Measurements from ENCODE around the gene TUT7. TPM values are rescaled to one million over a fixed set of nuclear protein-coding genes. Genes with fewer than 3 reads are reported as not detected.

The TUT7 gene
- total RNA-seq, 3 donors from 2014 or later: 59.5 to 95.4 (median 65.2) TPM

DNA sequence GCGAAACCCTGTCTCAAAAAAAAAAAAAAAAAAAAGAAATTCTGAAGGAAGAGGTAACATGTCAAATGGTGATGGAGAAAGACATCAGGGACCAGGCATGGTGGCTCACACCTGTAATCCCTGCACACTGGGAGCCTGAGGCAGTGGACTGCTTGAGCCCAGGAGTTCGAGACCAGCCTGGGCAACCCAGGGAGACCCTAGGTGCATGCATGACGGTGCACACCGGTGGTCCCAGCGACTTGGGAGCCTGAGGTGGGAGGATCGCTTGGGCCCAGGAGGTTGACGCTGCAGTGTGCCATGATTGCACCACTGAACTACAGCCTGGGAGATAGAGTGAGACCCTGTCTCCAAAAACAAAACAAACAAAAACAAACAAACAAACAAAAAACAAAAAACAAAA, 73.6 kb downstream of the TUT7 start:
- H3K9me3 ChIP-seq: no peaks in the 10 kb centered on the region
- H3K27me3 ChIP-seq: no peaks in the 10 kb centered on the region
- no peak for DNase-seq (ENCODE audit: low spot score in 2 of 2)
- no peak for TF ChIP-seq POLR2A (IDR thresholded peaks at IDR 0.05)
- TF ChIP-seq, protein P1, sequence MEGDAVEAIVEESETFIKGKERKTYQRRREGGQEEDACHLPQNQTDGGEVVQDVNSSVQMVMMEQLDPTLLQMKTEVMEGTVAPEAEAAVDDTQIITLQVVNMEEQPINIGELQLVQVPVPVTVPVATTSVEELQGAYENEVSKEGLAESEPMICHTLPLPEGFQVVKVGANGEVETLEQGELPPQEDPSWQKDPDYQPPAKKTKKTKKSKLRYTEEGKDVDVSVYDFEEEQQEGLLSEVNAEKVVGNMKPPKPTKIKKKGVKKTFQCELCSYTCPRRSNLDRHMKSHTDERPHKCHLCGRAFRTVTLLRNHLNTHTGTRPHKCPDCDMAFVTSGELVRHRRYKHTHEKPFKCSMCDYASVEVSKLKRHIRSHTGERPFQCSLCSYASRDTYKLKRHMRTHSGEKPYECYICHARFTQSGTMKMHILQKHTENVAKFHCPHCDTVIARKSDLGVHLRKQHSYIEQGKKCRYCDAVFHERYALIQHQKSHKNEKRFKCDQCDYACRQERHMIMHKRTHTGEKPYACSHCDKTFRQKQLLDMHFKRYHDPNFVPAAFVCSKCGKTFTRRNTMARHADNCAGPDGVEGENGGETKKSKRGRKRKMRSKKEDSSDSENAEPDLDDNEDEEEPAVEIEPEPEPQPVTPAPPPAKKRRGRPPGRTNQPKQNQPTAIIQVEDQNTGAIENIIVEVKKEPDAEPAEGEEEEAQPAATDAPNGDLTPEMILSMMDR (IDR thresholded peaks at IDR 0.05): no peak
- no peak for TF ChIP-seq POLR2AphosphoS5 (IDR thresholded peaks at IDR 0.05)
- intact Hi-C loops (cut with DNase I; ENCODE audit: low total_unique reads): no loop called here
- peaks cover 0 to 11% of the 10 kb centered on the region in 2 donors for H3K4me1 ChIP-seq
- H3K27ac ChIP-seq: no peak overlapping the region
- no peaks in the 10 kb centered on the region for H3K36me3 ChIP-seq
- peak overlapping the region in 1 of 3 donors; percentile 97 for H3K4me3 ChIP-seq

DNA sequence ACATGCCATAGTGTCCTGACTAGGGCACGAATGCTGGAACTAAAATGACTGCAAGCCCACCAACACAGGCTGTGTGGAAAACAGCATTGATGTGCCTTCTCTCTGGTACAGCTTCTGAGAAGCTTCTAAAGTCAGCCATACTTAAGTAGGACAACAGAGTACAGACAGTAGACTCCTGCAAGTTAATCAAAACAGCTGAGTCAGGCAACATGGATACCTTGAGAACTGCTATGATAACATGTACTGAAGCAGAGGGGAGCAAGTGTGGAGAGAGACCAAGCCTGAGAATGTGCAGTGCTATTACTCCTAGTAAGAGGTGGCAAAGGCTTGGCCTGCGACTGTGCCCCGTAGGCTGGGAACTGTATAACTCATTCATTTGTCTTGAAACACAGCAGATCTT, 74.4 kb downstream of the TUT7 start:
- H3K4me3 ChIP-seq: no peak overlapping the region
- TF ChIP-seq, protein P1 (IDR thresholded peaks at IDR 0.05): no peak
- H3K36me3 ChIP-seq: no peaks in the 10 kb centered on the region
- intact Hi-C loops (cut with DNase I; ENCODE audit: low total_unique reads): no loop called here
- H3K27ac ChIP-seq: no peak overlapping the region
- H3K4me1 ChIP-seq: peaks cover 0 to 11% of the 10 kb centered on the region in 2 donors
- no peak for DNase-seq (ENCODE audit: low spot score in 2 of 2)
- no peaks in the 10 kb centered on the region for H3K9me3 ChIP-seq
- no peaks in the 10 kb centered on the region for H3K27me3 ChIP-seq

DNA sequence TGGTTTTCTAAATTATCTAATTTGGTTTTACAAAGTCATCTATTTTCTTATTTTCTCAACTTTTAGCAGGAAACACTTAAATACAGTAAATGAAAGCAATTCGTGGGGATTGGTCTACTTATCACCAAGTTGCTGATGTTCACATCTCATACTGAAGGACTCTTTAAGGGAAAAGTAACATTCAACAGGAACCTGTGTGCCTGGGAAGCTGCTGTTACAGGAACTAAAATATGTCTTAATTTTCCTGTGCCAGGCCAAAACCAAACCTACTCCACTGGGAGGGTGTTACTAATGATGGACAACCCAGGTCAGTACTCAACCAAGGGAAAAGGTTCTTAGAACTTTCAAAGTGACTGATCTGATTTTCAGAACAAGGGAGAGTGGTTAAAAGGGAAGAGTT, 77.1 kb downstream of the TUT7 start:
- Histone ChIP-seq H3K27me3 (no peaks in the 10 kb centered on the region), H3K9me3 (no peaks in the 10 kb centered on the region), H3K36me3 (no peaks in the 10 kb centered on the region), H3K4me1 (peaks cover 0 to 11% of the 10 kb centered on the region in 2 donors), H3K27ac (no peak overlapping the region), H3K4me3 (no peak overlapping the region)
- intact Hi-C loops (cut with DNase I; ENCODE audit: low total_unique reads): no loop called here
- TF ChIP-seq POLR2AphosphoS5 (IDR thresholded peaks at IDR 0.05) (no peak), POLR2A (IDR thresholded peaks at IDR 0.05) (no peak)
- TF ChIP-seq, protein P1 (IDR thresholded peaks at IDR 0.05): no peak
- DNase-seq (ENCODE audit: low spot score in 2 of 2): no peak

DNA sequence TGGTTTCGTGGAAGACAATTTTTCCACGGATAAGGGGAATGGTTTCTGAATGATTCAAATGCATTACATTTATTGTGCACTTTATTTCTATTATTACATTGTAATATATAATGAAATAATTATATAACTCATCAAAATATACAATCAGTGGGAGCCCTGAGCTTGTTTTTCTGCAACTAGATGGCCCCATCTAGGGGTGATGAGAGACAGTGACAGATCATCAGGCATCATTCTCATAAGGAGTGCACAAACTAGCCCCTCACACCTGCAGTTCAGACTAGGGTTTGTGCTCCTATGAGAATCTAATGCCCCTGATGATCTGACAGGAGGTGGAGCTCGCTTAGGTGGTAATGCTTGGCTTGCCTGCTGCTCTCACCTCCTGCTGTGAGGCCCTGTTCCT, 78.2 kb downstream of the TUT7 start:
- Histone ChIP-seq H3K4me1 (peaks cover 0 to 10% of the 10 kb centered on the region in 2 donors), H3K9me3 (no peaks in the 10 kb centered on the region), H3K4me3 (no peak overlapping the region), H3K36me3 (no peaks in the 10 kb centered on the region), H3K27ac (no peak overlapping the region), H3K27me3 (no peaks in the 10 kb centered on the region)
- intact Hi-C loops (cut with DNase I; ENCODE audit: low total_unique reads): no loop called here
- DNase-seq (ENCODE audit: low spot score in 2 of 2): no peak
- TF ChIP-seq POLR2A (IDR thresholded peaks at IDR 0.05): no peak

DNA sequence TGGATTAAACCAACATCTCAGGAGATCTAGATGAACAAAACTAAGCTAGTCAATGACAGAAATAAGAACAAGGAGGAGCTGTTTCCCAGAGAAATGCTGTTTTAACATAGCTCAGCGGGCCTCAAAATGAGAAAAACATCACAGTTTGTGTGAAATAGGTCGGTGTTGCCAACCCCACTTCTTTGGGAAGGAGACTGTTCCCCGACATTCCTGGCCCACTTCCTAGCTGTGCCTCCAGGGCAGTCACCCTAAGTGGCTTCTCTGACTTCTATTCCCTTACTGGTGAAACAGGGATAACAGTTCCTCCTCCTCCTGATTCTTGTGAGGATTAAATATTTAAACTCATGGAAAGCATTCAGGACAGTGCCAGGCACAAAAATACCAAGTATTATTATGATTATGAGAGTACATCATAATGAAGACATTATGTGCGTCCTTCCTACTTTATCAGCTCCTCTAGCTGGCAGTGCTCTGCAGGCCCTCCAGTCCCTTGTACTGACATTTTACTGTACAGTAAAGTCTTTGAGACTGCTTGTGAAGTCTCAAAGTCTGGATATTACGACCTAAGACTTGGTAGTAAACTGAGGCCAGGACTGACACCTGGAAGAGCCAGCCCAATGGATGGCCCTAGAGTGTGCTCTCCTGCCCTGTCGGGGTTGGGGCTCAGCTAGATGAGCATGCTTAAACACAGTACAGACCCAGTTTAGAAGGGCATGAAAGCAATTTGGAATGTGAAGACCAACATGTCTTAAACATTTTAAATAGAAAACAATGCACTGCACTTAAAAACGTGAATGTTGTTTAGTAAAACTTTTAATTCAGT, 79.2 kb downstream of the TUT7 start:
- H3K9me3 ChIP-seq: no peaks in the 10 kb centered on the region
- no peaks in the 10 kb centered on the region for H3K27me3 ChIP-seq
- H3K27ac ChIP-seq: no peak overlapping the region
- TF ChIP-seq POLR2AphosphoS5 (IDR thresholded peaks at IDR 0.05) (no peak), POLR2A (IDR thresholded peaks at IDR 0.05) (no peak)
- TF ChIP-seq, protein P1 (IDR thresholded peaks at IDR 0.05): no peak
- H3K36me3 ChIP-seq: no peaks in the 10 kb centered on the region
- H3K4me1 ChIP-seq: peaks cover 0 to 4% of the 10 kb centered on the region in 2 donors
- no peak overlapping the region for H3K4me3 ChIP-seq
- intact Hi-C loops (cut with DNase I; ENCODE audit: low total_unique reads): no loop called here
- no peak for DNase-seq (ENCODE audit: low spot score in 2 of 2)
